Endothelial cell of umbilical vein (primary cell): ENCODE data around the gene CMIP. TPM values are rescaled to one million over a fixed set of nuclear protein-coding genes. Genes with fewer than 3 reads are reported as not detected.

Source experiments
- BruUV-seq: library from RNA; stranded (reverse); fragments of 400-500 nt; replicated peaks from 2 replicates; lab custom pipeline; 2021; lab: Mats Ljungman, UMichigan
- CTCF ChIA-PET: fragments of 300-600, 350-600 bp; sonication (Branson Sonifier 250); formaldehyde crosslinking; loops from one replicate; lab custom pipeline; 2021; ENCODE audit warnings: antibody characterized with exemption, inconsistent platforms; lab: Charles Lee
- POLR2A ChIA-PET: fragments of 300-600, 350-600 bp; sonication (Branson Sonifier 250); formaldehyde crosslinking; loops from one replicate; lab custom pipeline; 2021; ENCODE audit warnings: antibody characterized with exemption, inconsistent platforms; lab: Charles Lee
- DNase-seq: peaks from one replicate; pipeline ENCODE4 v3.0.0-alpha.2; 2011; ENCODE audit warnings: low read depth, low spot score
- FAIRE-seq: peaks from 2 replicates; lab custom pipeline; 2011; peaks lifted over from hg19 to GRCh38; lab: Jason Lieb, UNC
- H2AFZ ChIP-seq: 2 replicates; pipeline ENCODE4 v1.6.0; 2012; ENCODE audit warnings: low read depth, low read length, control low read depth, inconsistent platforms
- H3K27ac ChIP-seq: 2 replicates; pipeline ENCODE4 v1.5.1; 2011; ENCODE audit warnings: low read depth, mild to moderate bottlenecking, control low read depth, low read length, moderate library complexity; ENCODE audit not compliant: insufficient read depth
- H3K27me3 ChIP-seq, 2 experiments: 2 replicates each; pipeline versions ENCODE4 v1.6.0 to v1.6.1; 2011; ENCODE audit warnings: low read length in 2 of 2, mixed read lengths in 1 of 2; ENCODE audit not compliant: control insufficient read depth in 2 of 2, insufficient read depth in 2 of 2
- H3K36me3 ChIP-seq, 2 experiments: 2 replicates in 1 of 2; 3 replicates in 1 of 2; pipeline ENCODE4 v1.5.1; 2011; ENCODE audit warnings: low read length in 2 of 2, mild to moderate bottlenecking in 1 of 2, moderate library complexity in 1 of 2; ENCODE audit not compliant: control insufficient read depth in 2 of 2, insufficient read depth in 2 of 2; ENCODE audit errors: extremely low read depth in 1 of 2
- H3K4me1 ChIP-seq: 3 replicates; pipeline ENCODE4 v1.5.1; 2011; ENCODE audit warnings: mild to moderate bottlenecking, low read length; ENCODE audit not compliant: control insufficient read depth, insufficient read depth; ENCODE audit errors: extremely low read depth
- H3K4me2 ChIP-seq: 2 replicates; pipeline ENCODE4 v1.6.1; 2011; ENCODE audit warnings: low read length, control low read depth, mixed read lengths; ENCODE audit not compliant: insufficient read depth
- H3K4me3 ChIP-seq, 3 experiments: fragments of 200-600 bp in 1 of 3; sonication (generic), shearing (Covaris generic) in 1 of 3; replicated peaks in 1 of 3; 2 replicates each; pipeline ENCODE4 v1.5.1; 2011 to 2016; ENCODE audit warnings: control low read depth in 3 of 3, low read length in 3 of 3, mild to moderate bottlenecking in 2 of 3, inconsistent platforms in 1 of 3, low read depth in 1 of 3, moderate library complexity in 1 of 3; ENCODE audit not compliant: insufficient read depth in 1 of 3
- H3K79me2 ChIP-seq: 2 replicates; pipeline ENCODE4 v1.6.0; 2012; ENCODE audit warnings: low read length, inconsistent platforms; ENCODE audit not compliant: control insufficient read depth, insufficient read depth
- H3K9ac ChIP-seq: replicated peaks from 2 replicates; pipeline ENCODE3; 2011; ENCODE audit warnings: low read length, control low read depth; ENCODE audit not compliant: insufficient read depth; ENCODE audit errors: extremely low read depth
- H3K9me1 ChIP-seq: replicated peaks from 3 replicates; pipeline ENCODE4 v1.6.0; 2011; ENCODE audit warnings: mild to moderate bottlenecking, low read length; ENCODE audit not compliant: control insufficient read depth, insufficient read depth; ENCODE audit errors: extremely low read depth
- H3K9me3 ChIP-seq: replicated peaks from 2 replicates; pipeline ENCODE4 v1.5.1; 2012; ENCODE audit warnings: low read length, inconsistent platforms; ENCODE audit not compliant: control insufficient read depth, insufficient read depth
- H4K20me1 ChIP-seq: replicated peaks from 2 replicates; pipeline ENCODE3; 2011; ENCODE audit warnings: mild to moderate bottlenecking, low read length; ENCODE audit not compliant: control insufficient read depth, insufficient read depth; ENCODE audit errors: extremely low read depth
- CTCF ChIP-seq, 2 donors: IDR thresholded peaks; 1 replicate in 1 of 2; 2 replicates in 1 of 2; pipeline ENCODE4 v1.5.1; 2011; ENCODE audit warnings: low read length in 2 of 2, mild to moderate bottlenecking in 2 of 2, moderate library complexity in 2 of 2, control low read depth in 1 of 2, inconsistent platforms in 1 of 2, low read depth in 1 of 2; ENCODE audit not compliant: insufficient read depth in 1 of 2; ENCODE audit errors: extremely low read depth in 1 of 2
- EZH2 ChIP-seq: IDR thresholded peaks from 2 replicates; pipeline ENCODE4 v1.6.1; 2012; ENCODE audit warnings: borderline replicate concordance, low read depth, mild to moderate bottlenecking, moderate library complexity, low read length, inconsistent platforms; ENCODE audit not compliant: severe bottlenecking
- FOS ChIP-seq: IDR thresholded peaks from 2 replicates; pipeline ENCODE4 v1.6.1; 2011; ENCODE audit warnings: mild to moderate bottlenecking, low read length, moderate library complexity, borderline replicate concordance; ENCODE audit not compliant: insufficient read depth
- GATA2 ChIP-seq: IDR thresholded peaks from 2 replicates; pipeline ENCODE4 v1.7.0; 2011; ENCODE audit warnings: low read depth, mild to moderate bottlenecking, moderate library complexity, mixed read lengths, low read length; ENCODE audit not compliant: insufficient read length, insufficient read depth
- JUN ChIP-seq: IDR thresholded peaks from 2 replicates; pipeline ENCODE4 v1.6.1; 2011; ENCODE audit warnings: borderline replicate concordance, low read depth; ENCODE audit not compliant: insufficient read length, insufficient read depth
- MAX ChIP-seq: IDR thresholded peaks from 2 replicates; pipeline ENCODE4 v1.6.1; 2011; ENCODE audit not compliant: insufficient read depth, insufficient read length
- MYC ChIP-seq: IDR thresholded peaks from one replicate; pipeline ENCODE4 v1.6.1; 2011; ENCODE audit warnings: mild to moderate bottlenecking, low read depth, low read length
- POLR2A ChIP-seq: IDR thresholded peaks from 2 replicates; pipeline ENCODE4 v1.6.1; 2012; ENCODE audit warnings: low read depth, mild to moderate bottlenecking, control low read depth, low read length
- POLR2AphosphoS5 ChIP-seq: IDR thresholded peaks from 2 replicates; pipeline ENCODE4 v1.6.1; 2012; ENCODE audit warnings: low read depth, mild to moderate bottlenecking, control low read depth, low read length, moderate library complexity; ENCODE audit not compliant: insufficient read depth
- dilution Hi-C: fragments of 300-500 bp; cut with MboI; formaldehyde crosslinking; loops from one replicate; pipeline ENCODE4 v1.15.0; 2019; ENCODE audit warnings: low sequenced_read_pairs; ENCODE audit not compliant: extremely low pct_ligation_motif_present
- intact Hi-C: fragments of 100-400 bp; cut with micrococcal nuclease; formaldehyde crosslinking; loops from one replicate; pipeline ENCODE4 v1.10.0; 2022
- polyA plus RNA-seq, 4 experiments: library from polyadenylated mRNA; depleted of rRNA in 3 of 4; stranded (reverse) in 3 of 4; unstranded in 1 of 4; fragments of >200 nt; gene quantifications; 2 replicates each; pipeline versions ENCODE4 v1.2.1 to v1.2.3, GENCODE V29; 2011 to 2012; ENCODE audit warnings: missing spikeins in 1 of 4
- total RNA-seq: library from RNA; stranded (reverse); gene quantifications from 2 replicates; pipeline ENCODE4 v1.2.3, GENCODE V29; 2021

CMIP gene
- total and polyA plus RNA-seq, 2 donors (not counting 3 experiments of a cell fraction or from before 2014, with no cell fraction given): 29.0 to 101 TPM

- no TSS peak for BruUV-seq
- ChIA-PET POLR2A (no interaction called here), CTCF (no interaction called here)
- Histone ChIP-seq H3K9me1 (no peaks in the 10 kb centered on the region), H2AFZ (no peak overlapping the region), H3K9me3 (no peaks in the 10 kb centered on the region), H3K4me1 (no peaks in the 10 kb centered on the region), H3K4me3 (no peak overlapping the region), H3K79me2 (peaks cover 4% of the 10 kb centered on the region), H3K4me2 (no peak overlapping the region), H3K27ac (no peak overlapping the region), H3K36me3 (peaks cover 0 to 3% of the 10 kb centered on the region in 2 experiments), H4K20me1 (no peaks in the 10 kb centered on the region), H3K27me3 (no peaks in the 10 kb centered on the region), H3K9ac (no peak overlapping the region)
- TF ChIP-seq FOS (no peak), MYC (no peak), POLR2A (no peak), MAX (no peak), CTCF (IDR thresholded peaks at IDR 0.05; ENCODE audit: extremely low read depth in 1 of 2, insufficient read depth in 1 of 2, low read depth in 1 of 2, low read length in 2 of 2) (no peak), POLR2AphosphoS5 (no peak), GATA2 (no peak), JUN (no peak), EZH2 (no peak)
- intact Hi-C loops (no loop called here), dilution Hi-C loops (no loop called here)
- DNase-seq (no peak), FAIRE-seq (no peak)
Measured at GRCh38 chr16:81581107-81581506, 136.5 kb downstream of the CMIP start.
